NCI-H146 (cell line): ENCODE measurements around the gene YIF1A.
"Not testable (repeated sequence)": the region's sequence is repeated elsewhere in the genome, so short reads cannot be mapped to it uniquely, and the experiment has no call there.

ENCODE experiments used
- DNase-seq: peaks from one replicate; lab custom pipeline; 2025; lab: John Stamatoyannopoulos, UW

YIF1A gene

DNA sequence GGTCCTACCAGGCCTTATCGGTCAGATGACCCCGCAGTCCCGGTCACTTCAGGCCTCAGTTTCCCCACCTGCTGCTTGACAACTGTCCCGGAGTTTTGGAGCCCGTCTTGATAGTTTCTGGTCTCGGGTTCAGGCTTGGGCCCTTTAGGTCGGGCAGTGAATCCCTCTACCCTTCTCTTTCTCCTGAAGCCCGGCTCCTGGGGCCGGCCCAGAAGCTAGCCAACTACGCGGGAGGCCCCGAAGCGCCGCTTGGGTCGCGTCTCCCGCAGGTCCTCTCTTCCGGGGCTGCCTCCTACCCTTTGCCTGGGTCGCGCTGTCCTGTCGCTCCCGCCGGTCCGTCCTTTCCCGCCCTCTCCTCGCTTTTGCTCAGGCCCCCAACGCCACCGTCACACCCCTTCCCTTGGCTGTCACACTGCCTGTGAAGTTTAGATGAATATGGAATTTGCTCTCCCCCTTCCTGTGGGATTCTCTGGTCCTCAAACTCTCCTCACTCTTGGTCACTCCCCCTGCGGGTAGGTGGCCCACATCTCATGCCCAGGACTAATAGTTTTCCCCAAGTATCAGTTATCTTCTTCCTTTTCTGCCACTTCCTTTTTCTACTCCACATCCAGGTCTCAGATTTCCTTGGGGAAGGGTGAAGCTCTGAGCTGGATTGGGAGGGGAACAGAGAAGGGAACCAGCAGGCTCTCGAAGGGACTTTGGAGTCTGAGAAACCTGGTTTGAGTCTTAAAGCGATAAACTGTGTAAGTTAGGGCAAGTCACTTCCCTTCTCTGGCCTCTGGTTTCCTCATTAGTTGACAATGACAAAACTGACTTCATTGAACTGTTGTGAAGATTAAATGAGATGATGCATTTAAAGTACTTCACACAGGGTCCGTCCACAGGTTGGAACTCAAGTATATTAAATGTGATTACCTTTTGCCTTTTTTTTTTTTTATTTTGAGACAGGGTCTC is 19.7 kb downstream of the YIF1A start:
- peak; percentile 33 for DNase-seq

- peak; percentile 99 for DNase-seq
These were observed 20.5 kb downstream of the YIF1A start, which contains the start of gene RAB1B for GRCh38 chr11:66268244-66268951. Gene RAB1B (plus strand): TSS chr11:66268639. CDS start chr11:66268680, 41 bp downstream.

DNA sequence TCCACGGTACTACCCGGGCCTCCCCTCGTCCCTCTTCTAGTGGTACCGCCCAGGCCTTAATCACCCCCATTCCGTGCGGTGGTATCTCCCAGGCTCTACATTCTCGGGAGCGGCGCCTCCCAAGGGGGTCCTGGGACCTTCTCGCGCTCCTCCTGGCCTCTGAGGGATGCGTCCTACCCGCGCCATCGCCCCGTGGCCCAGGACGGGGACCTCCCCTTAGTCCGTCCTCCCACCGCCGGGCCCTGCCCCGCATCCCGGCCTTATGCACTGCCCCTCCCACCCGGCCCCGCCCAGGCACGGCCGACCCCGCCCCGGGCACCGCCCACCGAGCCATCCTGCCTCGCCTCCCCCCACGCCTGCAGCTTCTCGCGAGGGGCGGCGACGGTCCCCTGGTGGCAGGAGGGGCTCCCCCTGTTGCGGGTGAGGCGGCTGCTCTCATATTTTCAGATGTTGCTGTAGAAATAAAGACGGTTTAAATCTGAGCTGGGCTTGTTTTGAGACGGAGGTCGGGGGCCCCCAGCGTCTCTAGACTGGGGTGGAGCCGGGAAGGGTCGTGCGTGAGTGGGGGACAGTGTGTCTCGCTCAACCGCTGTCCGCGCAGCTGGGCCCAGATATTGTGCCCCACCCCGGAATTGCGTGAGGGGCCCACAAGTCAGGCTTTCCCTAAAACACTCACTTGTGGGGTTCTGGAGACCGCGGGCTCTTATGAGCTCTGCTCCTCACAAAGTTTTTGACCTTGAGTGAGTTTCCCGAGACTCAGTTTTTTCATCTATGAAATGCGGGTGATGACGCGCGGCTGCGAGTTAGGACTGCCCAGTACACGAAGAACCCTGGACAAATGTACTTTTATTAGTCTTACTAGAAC is 21.3 kb downstream of the YIF1A start:
- peak; percentile 81 for DNase-seq

DNA sequence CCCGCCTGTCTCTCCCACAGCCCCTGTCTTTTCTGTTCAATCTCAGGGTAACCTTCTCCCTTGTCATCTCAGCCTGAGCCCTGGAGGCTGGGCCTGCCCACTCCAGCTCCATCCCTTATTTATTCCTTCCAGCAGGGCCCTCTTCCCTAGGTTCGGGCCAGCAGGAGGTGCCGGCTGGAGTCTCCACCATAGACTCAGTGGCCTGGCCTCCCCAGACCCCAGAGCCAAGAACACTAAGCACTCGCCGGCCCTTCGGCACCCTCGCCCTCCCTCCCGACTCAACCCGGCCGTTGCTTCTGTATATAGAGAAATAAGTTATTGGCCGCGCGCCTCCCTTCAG is 21.9 kb downstream of the YIF1A start:
- DNase-seq, result no peak

- no peak for DNase-seq
These were observed 22.4 kb downstream of the YIF1A start for GRCh38 chr11:66266378-66267038.

DNA sequence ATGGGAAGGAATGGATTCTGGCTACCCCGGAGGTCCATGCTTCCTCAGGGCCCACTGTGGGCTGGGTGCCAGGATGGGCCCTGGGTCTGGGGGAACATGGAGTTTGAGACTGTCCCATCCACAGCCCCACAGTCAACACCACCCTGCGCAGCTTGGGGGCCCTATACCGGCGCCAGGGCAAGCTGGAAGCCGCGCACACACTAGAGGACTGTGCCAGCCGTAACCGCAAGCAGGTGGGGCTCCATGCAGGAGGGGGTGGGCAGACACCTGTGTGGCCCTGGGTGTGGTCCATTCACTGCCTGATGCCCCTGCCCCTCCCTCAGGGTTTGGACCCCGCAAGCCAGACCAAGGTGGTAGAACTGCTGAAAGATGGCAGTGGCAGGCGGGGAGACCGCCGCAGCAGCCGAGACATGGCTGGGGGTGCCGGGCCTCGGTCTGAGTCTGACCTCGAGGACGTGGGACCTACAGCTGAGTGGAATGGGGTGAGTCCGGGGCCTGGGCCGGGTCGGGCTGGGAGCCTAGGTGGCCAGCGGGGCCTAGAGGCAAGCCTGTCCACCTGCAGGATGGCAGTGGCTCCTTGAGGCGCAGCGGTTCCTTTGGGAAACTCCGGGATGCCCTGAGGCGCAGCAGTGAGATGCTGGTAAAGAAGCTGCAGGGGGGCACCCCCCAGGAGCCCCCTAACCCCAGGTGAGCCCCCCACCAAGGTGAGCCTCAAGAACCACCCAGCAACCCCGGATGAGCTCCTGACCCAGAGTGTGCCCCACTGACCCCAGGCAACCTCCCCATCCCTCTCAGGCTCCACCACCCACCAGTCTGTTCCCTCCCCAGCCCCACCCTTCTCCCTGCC is 23.2 kb downstream of the YIF1A start:
- no peak for DNase-seq

DNA sequence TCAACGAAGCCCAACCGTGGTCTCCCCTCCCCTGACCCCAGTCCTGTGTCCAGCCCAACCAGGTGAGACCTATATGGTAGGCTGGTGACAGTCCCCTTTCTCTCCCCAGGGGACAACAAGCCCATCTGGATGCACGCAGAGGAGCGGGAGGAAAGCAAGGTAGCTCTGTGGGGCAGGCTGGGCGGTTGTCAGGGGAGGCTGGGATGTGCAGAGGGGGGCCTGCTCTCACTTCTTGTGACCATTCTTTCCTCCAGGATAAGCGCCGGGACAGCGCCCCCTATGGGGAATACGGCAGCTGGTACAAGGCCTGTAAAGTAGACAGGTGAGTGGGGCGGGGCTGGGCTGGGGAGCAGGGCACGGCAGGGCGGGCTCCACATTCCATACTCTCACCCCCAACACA is 24.0 kb downstream of the YIF1A start:
- no peak for DNase-seq

- no peak for DNase-seq
These were observed 24.6 kb downstream of the YIF1A start for GRCh38 chr11:66264383-66264782.

- DNase-seq, result no peak
These were observed 25.2 kb downstream of the YIF1A start for GRCh38 chr11:66263785-66264184.

DNA sequence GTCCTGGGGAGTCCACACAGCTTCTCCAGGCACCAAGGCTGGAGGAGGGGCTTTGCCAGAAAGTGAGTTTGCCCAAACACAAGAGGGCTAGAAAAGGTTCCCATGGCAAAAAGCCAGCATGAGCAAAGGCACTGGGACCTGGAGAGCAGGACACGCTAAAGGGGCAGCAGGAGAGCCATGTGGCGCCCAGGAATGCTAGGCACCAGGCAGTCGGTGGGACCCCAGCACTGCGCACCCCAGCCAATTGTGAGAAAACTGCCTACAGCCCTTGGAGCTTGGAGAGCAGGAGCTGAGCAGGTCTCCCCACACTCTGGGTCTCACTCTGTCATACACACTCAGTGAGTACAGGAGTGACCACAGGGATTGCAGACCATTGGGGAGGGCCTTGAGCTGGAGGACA is 25.7 kb downstream of the YIF1A start:
- DNase-seq, result no peak

GRCh38 chr11:66262696-66263095 is 26.2 kb downstream of the YIF1A start:
- DNase-seq, result no peak

DNA sequence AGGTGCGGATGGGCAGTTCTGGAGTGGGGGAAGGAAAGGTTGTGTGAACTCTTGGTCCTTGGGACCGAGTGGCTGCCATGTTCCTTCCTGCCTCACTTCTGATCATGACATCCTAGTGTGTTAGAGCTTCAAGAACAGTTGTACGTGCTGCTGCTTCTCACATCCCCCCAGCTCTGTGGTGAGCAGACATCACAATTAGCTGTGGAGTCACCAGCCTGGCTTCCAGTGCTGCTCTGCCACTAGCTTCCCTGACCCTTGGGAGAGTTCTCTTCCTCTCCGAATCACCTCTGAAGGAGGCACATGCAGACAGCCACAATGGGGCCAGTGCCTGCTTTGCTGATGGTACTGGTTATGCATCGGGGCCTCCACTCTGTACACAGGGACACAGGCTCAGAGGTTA is 26.8 kb downstream of the YIF1A start:
- DNase-seq, result no peak

DNA sequence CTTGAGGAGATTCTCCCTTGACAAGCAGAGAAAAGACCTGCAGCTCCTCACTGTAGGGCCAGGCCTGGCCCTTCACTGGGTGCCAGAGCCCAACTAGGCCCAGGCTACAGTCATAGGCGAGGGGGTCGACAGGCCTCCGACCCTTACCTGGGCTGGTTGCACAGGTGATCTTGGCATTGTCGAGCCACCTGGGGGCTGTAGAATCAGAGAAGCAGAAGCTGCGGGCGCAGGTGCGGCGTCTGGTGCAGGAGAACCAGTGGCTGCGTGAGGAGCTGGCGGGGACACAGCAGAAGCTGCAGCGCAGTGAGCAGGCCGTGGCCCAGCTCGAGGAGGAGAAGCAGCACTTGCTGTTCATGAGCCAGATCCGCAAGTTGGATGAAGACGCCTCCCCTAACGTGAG is 27.4 kb downstream of the YIF1A start:
- DNase-seq, result no peak

- no peak for DNase-seq
These were observed 29.0 kb downstream of the YIF1A start for GRCh38 chr11:66259956-66260355.

DNA sequence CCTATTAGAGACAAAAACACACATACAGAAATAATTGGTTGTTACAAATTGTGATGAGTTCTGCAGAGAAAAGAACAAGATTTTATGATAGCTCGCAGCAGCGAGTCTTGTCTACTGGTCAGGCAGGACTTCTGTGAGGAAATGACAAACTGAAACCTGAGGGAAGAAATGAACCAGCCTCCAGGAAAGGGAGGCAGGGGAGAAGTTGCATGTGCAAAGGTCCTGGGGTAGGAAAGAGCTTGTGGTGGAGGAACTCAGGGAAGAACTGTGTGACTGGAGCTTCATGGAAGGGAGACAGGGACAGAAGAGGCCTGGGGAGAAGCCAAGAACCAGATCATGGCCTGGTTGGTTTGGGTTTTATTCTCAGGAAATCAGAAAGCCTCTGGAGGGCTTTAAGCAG is 29.7 kb downstream of the YIF1A start:
- no peak for DNase-seq

- no peak for DNase-seq
These were observed 30.5 kb downstream of the YIF1A start for GRCh38 chr11:66258473-66258893.

GRCh38 chr11:66253081-66253480 is 35.9 kb downstream of the YIF1A start:
- DNase-seq, result not testable (repeated sequence)

DNA sequence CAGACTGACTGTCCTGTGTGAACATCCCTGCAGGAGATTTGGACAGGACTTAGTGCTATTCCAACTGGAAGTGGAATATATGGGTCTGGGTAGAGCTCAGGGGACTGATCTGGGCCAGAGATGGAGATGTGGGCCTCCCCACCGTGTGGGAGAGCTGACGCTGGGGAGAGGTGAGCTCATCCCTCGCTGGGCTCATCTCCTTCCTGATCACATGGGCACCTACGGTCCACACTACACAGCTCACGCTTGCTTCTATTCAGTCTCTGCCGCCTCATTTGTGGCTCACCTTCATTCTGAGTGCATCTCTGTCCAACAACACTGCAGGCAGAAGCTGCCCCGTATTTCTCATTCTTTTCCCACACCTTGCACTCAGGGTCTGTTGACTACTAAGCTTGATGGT is 37.1 kb downstream of the YIF1A start:
- no peak for DNase-seq

DNA sequence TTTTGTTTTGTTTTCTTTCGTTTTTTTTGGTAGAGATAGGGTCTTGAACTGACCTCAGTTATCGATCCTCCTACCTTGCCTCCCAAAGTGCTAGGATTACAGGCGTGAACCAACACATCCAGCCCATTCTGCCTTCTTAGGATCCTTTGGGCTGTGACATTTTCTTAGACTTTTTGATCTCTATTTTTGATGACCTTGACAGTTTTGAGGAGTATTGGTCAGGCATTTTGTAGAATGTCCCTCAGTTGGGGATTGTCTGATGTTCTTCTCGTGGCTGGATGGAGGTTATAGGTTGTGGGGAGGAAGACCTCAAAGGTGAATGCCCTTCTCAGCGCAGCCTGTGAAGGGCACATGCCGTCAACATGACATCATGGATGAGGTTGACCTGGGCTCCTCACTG is 40.0 kb downstream of the YIF1A start:
- no peak for DNase-seq

GRCh38 chr11:66247801-66248200 is 41.1 kb downstream of the YIF1A start:
- DNase-seq, result no peak

DNA sequence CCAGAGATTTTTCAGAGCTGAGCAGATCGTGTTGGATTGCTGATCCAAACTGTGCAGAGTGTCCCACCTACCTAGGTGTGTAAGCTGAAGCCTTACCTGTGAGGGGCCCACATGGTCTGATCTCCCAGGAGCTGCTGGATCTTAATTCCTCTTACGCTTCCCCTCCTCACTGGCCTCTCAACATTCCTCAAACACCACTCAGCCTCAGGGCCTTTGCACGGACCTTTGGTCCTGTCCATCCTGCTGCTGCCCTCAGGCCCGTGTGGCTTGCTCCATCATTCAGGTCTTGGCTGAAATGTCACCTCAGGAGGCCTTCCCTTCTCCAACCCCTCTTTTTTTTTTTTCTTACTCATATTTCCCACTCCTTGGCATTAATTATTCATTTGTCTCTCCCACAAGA is 41.6 kb downstream of the YIF1A start:
- DNase-seq, result no peak
